ENCODE results near the gene RAB11FIP2.

DNA sequence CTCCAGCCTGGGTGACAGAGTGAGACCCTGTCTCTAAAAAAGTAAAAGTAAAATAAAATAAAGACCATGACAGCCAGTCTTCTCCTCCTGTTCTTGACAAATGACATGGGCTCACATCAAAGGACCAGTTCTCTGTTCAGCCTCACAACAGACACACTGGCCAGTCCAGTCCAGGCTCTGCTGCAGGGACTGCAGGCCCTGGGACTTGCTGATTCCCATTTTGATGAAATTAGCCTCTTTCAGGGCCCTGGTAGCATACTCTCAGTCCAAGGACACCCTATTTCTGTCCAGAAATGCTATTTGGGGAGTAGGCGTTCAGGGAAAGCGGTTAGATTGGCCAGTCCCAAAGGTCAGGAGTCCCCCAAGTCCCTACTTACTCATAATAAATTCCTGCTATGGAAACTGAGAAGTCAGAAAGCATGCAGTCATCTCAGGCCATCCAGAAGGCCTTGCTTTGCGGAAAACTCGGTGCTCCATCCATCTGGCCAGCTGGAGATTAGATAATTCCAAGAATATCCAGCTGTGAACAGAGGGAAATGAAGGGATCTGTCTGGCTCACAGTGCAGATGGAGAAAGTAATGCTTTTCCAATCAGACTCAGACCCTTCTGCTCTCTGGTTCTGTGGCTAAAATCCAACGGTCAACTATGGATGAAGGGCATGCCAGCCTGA is 74.4 kb downstream of the RAB11FIP2 start:
- TF ChIP-seq, protein P1, sequence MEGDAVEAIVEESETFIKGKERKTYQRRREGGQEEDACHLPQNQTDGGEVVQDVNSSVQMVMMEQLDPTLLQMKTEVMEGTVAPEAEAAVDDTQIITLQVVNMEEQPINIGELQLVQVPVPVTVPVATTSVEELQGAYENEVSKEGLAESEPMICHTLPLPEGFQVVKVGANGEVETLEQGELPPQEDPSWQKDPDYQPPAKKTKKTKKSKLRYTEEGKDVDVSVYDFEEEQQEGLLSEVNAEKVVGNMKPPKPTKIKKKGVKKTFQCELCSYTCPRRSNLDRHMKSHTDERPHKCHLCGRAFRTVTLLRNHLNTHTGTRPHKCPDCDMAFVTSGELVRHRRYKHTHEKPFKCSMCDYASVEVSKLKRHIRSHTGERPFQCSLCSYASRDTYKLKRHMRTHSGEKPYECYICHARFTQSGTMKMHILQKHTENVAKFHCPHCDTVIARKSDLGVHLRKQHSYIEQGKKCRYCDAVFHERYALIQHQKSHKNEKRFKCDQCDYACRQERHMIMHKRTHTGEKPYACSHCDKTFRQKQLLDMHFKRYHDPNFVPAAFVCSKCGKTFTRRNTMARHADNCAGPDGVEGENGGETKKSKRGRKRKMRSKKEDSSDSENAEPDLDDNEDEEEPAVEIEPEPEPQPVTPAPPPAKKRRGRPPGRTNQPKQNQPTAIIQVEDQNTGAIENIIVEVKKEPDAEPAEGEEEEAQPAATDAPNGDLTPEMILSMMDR (IDR thresholded peaks at IDR 0.05; ENCODE audit: low read depth, low read length, missing input control), result no peak
- TF ChIP-seq, protein P2, sequence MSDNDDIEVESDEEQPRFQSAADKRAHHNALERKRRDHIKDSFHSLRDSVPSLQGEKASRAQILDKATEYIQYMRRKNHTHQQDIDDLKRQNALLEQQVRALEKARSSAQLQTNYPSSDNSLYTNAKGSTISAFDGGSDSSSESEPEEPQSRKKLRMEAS (IDR thresholded peaks at IDR 0.05), result no peak
- no peak for TF ChIP-seq YY1 (IDR thresholded peaks at IDR 0.05)
- no peak for TF ChIP-seq FOXA1 (IDR thresholded peaks at IDR 0.05)
- TF ChIP-seq, protein P3, sequence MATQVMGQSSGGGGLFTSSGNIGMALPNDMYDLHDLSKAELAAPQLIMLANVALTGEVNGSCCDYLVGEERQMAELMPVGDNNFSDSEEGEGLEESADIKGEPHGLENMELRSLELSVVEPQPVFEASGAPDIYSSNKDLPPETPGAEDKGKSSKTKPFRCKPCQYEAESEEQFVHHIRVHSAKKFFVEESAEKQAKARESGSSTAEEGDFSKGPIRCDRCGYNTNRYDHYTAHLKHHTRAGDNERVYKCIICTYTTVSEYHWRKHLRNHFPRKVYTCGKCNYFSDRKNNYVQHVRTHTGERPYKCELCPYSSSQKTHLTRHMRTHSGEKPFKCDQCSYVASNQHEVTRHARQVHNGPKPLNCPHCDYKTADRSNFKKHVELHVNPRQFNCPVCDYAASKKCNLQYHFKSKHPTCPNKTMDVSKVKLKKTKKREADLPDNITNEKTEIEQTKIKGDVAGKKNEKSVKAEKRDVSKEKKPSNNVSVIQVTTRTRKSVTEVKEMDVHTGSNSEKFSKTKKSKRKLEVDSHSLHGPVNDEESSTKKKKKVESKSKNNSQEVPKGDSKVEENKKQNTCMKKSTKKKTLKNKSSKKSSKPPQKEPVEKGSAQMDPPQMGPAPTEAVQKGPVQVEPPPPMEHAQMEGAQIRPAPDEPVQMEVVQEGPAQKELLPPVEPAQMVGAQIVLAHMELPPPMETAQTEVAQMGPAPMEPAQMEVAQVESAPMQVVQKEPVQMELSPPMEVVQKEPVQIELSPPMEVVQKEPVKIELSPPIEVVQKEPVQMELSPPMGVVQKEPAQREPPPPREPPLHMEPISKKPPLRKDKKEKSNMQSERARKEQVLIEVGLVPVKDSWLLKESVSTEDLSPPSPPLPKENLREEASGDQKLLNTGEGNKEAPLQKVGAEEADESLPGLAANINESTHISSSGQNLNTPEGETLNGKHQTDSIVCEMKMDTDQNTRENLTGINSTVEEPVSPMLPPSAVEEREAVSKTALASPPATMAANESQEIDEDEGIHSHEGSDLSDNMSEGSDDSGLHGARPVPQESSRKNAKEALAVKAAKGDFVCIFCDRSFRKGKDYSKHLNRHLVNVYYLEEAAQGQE (IDR thresholded peaks at IDR 0.05), result no peak
- no peak for TF ChIP-seq RAD21 (IDR thresholded peaks at IDR 0.05)
- TF ChIP-seq SP1 (IDR thresholded peaks at IDR 0.05), result no peak
